Measurements from ENCODE around the gene MAP3K5.

Gene MAP3K5

GRCh38 chr6:136527831-136528230 lies 264.4 kb downstream of the MAP3K5 start:
- no peak for DNase-seq

GRCh38 chr6:136526937-136527336 lies 265.3 kb downstream of the MAP3K5 start:
- DNase-seq = no peak

GRCh38 chr6:136526196-136526930 lies 265.9 kb downstream of the MAP3K5 start:
- peak; percentile 23 for DNase-seq

GRCh38 chr6:136525586-136526195 lies 266.6 kb downstream of the MAP3K5 start:
- DNase-seq = no peak

GRCh38 chr6:136524936-136525413 lies 267.3 kb downstream of the MAP3K5 start:
- no peak for DNase-seq

- DNase-seq = no peak
These were observed 267.8 kb downstream of the MAP3K5 start for GRCh38 chr6:136524339-136524935.

- DNase-seq = no peak
These were observed 269.1 kb downstream of the MAP3K5 start for GRCh38 chr6:136523196-136523595.

- no peak for DNase-seq
These were observed 269.6 kb downstream of the MAP3K5 start for GRCh38 chr6:136522636-136523035.

- DNase-seq = no peak
These were observed 270.4 kb downstream of the MAP3K5 start for GRCh38 chr6:136521911-136522310.

GRCh38 chr6:136521427-136521826 lies 270.9 kb downstream of the MAP3K5 start:
- no peak for DNase-seq

- DNase-seq = no peak
These were observed 271.8 kb downstream of the MAP3K5 start for GRCh38 chr6:136520517-136520916.

- no peak for DNase-seq
These were observed 274.7 kb downstream of the MAP3K5 start for GRCh38 chr6:136517582-136517981.

GRCh38 chr6:136517002-136517401 lies 275.3 kb downstream of the MAP3K5 start:
- DNase-seq = no peak

GRCh38 chr6:136514591-136514990 lies 277.7 kb downstream of the MAP3K5 start:
- no peak for DNase-seq

- DNase-seq = no peak
These were observed 280.4 kb downstream of the MAP3K5 start for GRCh38 chr6:136511926-136512325.

- no peak for DNase-seq
These were observed 280.9 kb downstream of the MAP3K5 start for GRCh38 chr6:136511397-136511796.

GRCh38 chr6:136510782-136511181 lies 281.5 kb downstream of the MAP3K5 start:
- peak; percentile 15 for DNase-seq

- DNase-seq = peak; percentile 29
These were observed 282.0 kb downstream of the MAP3K5 start for GRCh38 chr6:136510299-136510698.

GRCh38 chr6:136508725-136509392 lies 283.4 kb downstream of the MAP3K5 start:
- no peak for DNase-seq
